Esophagus squamous epithelium (tissue), 5 donors: ENCODE measurements around the gene STARD8. TPM values are rescaled to one million over a fixed set of nuclear protein-coding genes. Genes with fewer than 3 reads are reported as not detected.

ENCODE experiments used
- DNase-seq: peaks from one replicate; lab custom pipeline; 2025; lab: John Stamatoyannopoulos, UW
- H3K27ac ChIP-seq, 4 donors: fragments of 200-600 bp; sonication (generic); one replicate each; pipeline ENCODE4 v1.5.1; 2016 to 2019; ENCODE audit warnings: mild to moderate bottlenecking in 1 of 4
- H3K27me3 ChIP-seq, 4 donors: fragments of 200-600 bp; sonication (generic); 1 replicate in 3 of 4; 2 replicates in 1 of 4; pipeline versions ENCODE4 v1.5.1 to v1.6.0; 2017 to 2021; ENCODE audit warnings: antibody characterized with exemption in 1 of 4
- H3K36me3 ChIP-seq, 3 donors: fragments of 200-600 bp; sonication (generic); one replicate each; pipeline ENCODE4 v1.5.1; 2016 to 2019
- H3K4me1 ChIP-seq, 3 donors: fragments of 200-600 bp; sonication (generic); one replicate each; pipeline ENCODE4 v1.5.1; 2017 to 2019
- H3K4me3 ChIP-seq, 4 donors: fragments of 200-600 bp; sonication (generic); 1 replicate in 3 of 4; 2 replicates in 1 of 4; pipeline ENCODE4 v1.5.1; 2016 to 2019; ENCODE audit warnings: mild to moderate bottlenecking in 2 of 4, moderate library complexity in 1 of 4
- H3K9me3 ChIP-seq, 3 donors: fragments of 200-600 bp; sonication (generic); one replicate each; pipeline ENCODE4 v1.5.1; 2016 to 2019
- POLR2A ChIP-seq, 4 donors: fragments of 450-650 bp; IDR thresholded peaks; one replicate each; pipeline ENCODE4 v1.6.1; 2017; ENCODE audit warnings: antibody characterized with exemption in 4 of 4, mild to moderate bottlenecking in 4 of 4, moderate library complexity in 3 of 4
- WGBS, 2 donors: methylation state at CpG; one replicate each; pipeline ENCODE4 v1.1.5; 2018; 5-methylcytosine and 5-hydroxymethylcytosine counted together
- intact Hi-C: fragments of 100-400 bp; cut with DNase I; formaldehyde crosslinking; loops from one replicate; pipeline ENCODE4 v1.15.0; 2022
- total RNA-seq, 4 donors: library from RNA; depleted of rRNA; stranded (reverse); fragments of >200 nt; gene quantifications; one replicate each; pipeline ENCODE4 v1.1.0, GENCODE V29; 2016
- TF ChIP-seq, protein P1 (sequence below), 6 experiments: fragments of 450-650 bp in 4 of 6; fragments of 200-600 bp in 2 of 6; sonication (generic) in 2 of 6; IDR thresholded peaks; one replicate each; pipeline ENCODE4 v1.5.1; 2016 to 2019; ENCODE audit warnings: antibody characterized with exemption in 6 of 6, mild to moderate bottlenecking in 4 of 6, moderate library complexity in 4 of 6
- donor health status: DM: yes; HTN: yes; CAD: no.

Gene STARD8
- total RNA-seq, 4 donors from 2014 or later: 0.95 to 9.9 (median 2.1) TPM

DNA sequence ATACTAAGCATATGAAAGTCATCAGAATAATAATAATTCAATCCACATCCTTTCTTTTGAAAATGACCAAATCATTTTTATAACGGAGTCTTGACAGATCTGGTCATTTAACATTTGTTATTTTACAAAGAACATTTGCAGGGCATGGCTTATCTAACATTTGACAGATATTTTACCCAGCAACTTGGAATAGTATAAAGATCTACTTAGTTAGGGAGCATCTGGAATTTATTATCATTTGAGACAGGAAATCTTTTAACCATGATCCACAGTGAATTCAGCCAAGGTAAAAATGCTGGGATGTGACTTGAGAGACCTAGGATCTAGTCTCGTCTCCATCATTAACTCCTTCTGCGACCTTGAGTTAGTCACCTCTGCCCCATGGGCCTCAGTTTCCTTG, 22.4 kb downstream of the STARD8 start:
- H3K4me3 ChIP-seq: no peak overlapping the region
- peak overlapping the region in 1 of 4 donors; percentile 59 for H3K27ac ChIP-seq
- no peaks in the 10 kb centered on the region for H3K27me3 ChIP-seq
- H3K9me3 ChIP-seq: no peaks in the 10 kb centered on the region
- WGBS, 2 donors: 68 to 71% methylated on average over 3 of the region's 3 CpGs
- H3K4me1 ChIP-seq: peaks cover 0 to 9% (median 0%) of the 10 kb centered on the region in 3 donors
- no peaks in the 10 kb centered on the region for H3K36me3 ChIP-seq
- DNase-seq: no peak
- TF ChIP-seq, protein P1, sequence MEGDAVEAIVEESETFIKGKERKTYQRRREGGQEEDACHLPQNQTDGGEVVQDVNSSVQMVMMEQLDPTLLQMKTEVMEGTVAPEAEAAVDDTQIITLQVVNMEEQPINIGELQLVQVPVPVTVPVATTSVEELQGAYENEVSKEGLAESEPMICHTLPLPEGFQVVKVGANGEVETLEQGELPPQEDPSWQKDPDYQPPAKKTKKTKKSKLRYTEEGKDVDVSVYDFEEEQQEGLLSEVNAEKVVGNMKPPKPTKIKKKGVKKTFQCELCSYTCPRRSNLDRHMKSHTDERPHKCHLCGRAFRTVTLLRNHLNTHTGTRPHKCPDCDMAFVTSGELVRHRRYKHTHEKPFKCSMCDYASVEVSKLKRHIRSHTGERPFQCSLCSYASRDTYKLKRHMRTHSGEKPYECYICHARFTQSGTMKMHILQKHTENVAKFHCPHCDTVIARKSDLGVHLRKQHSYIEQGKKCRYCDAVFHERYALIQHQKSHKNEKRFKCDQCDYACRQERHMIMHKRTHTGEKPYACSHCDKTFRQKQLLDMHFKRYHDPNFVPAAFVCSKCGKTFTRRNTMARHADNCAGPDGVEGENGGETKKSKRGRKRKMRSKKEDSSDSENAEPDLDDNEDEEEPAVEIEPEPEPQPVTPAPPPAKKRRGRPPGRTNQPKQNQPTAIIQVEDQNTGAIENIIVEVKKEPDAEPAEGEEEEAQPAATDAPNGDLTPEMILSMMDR (IDR thresholded peaks at IDR 0.05): no peak
- no peak for TF ChIP-seq POLR2A (IDR thresholded peaks at IDR 0.05)
- intact Hi-C loops: no loop called here

DNA sequence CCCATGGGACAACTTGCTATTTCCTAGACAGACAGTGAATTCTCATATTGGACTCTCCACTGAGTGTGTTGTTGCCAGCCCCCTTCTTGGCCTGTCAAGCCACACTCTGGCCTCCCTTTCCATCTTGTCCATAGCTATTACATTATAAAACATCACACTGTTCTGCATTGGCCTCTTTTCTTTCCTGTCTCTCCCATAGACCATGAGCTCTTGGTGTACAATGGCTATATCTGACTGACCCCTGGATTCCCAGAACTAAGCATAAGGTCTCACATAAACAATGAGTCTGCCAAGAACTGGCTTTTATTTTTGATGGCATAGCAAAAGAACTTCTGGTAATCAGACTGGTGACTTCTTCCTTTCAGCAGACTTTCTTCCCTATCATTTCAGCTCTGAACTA, 23.8 kb downstream of the STARD8 start:
- H3K27me3 ChIP-seq: no peaks in the 10 kb centered on the region
- no peaks in the 10 kb centered on the region for H3K36me3 ChIP-seq
- H3K4me3 ChIP-seq: no peak overlapping the region
- TF ChIP-seq, protein P1 (IDR thresholded peaks at IDR 0.05): no peak
- no peak for TF ChIP-seq POLR2A (IDR thresholded peaks at IDR 0.05)
- DNase-seq: no peak
- peak overlapping the region in 1 of 4 donors; percentile 59 for H3K27ac ChIP-seq
- H3K9me3 ChIP-seq: no peaks in the 10 kb centered on the region
- intact Hi-C loops: no loop called here
- H3K4me1 ChIP-seq: peaks cover 0 to 9% (median 0%) of the 10 kb centered on the region in 3 donors

DNA sequence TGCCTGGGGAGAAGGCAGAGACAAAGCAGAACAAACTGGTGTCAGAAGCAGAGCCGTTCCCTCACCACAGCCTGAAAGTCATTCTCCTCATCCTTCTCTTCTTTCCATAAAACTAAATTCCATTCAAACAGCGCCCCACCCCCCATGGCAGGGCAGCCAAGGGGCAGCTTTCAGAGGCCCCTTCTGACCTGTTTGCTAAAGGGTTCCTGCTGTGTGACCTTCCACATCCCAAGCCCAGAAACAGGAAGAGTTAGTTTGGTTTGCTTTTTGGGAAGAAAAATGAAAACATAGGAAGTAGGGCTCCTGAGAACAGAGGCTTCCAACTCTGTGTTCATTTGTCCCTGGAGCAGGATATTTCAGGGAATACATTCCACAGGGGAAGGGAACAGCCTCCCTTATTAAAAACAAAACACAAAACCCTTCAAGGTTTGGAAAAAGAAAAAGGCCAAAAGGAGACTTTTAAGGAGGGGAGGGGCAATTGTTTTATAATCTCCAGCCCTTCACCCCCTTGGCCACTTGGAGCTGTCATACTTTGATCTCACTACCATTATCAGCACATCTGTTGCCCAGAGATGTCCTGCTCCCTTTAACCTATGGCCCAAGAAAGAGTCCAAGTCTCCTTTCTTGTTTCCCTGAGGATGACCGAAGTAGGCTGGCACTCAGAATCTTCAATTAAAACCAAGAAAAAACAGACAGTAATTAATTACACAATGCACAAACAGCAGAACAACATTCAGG, 25.3 kb downstream of the STARD8 start:
- Histone ChIP-seq H3K9me3 (no peaks in the 10 kb centered on the region), H3K4me3 (no peak overlapping the region), H3K36me3 (no peaks in the 10 kb centered on the region), H3K4me1 (peaks cover 0 to 9% (median 0%) of the 10 kb centered on the region in 3 donors), H3K27ac (peak overlapping the region in 2 of 4 donors; percentile 59 to 74), H3K27me3 (no peaks in the 10 kb centered on the region)
- no peak for DNase-seq
- TF ChIP-seq, protein P1 (IDR thresholded peaks at IDR 0.05): no peak
- no peak for TF ChIP-seq POLR2A (IDR thresholded peaks at IDR 0.05)
- WGBS, 2 donors: 43% methylated on average over 3 of the region's 3 CpGs; no CpG with 5 or more reads in 1 of the 2 donors
- intact Hi-C loops: no loop called here

DNA sequence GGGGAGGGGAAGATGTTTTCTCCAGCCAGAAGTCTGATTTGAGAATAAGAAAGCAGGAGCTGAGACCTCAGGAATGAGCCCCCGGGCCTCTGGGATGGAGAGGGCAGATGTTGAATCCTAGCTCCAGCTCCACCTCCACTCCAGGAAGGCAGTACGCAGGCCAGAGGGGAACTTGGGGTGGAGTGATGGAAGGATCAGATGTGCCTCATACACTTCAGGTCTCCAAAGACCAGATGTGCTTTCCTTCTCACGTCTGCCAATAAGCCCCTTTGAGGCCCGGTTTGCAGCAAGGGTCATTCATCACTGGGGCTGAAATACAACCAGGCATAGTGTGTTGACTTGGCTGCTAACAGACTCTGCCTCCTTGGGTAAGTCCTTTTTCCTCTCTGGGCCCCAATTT, 28.1 kb downstream of the STARD8 start:
- H3K4me3 ChIP-seq: no peak overlapping the region
- H3K27me3 ChIP-seq: no peaks in the 10 kb centered on the region
- intact Hi-C loops: no loop called here
- no peak for DNase-seq
- no peaks in the 10 kb centered on the region for H3K36me3 ChIP-seq
- TF ChIP-seq, protein P1 (IDR thresholded peaks at IDR 0.05): no peak
- TF ChIP-seq POLR2A (IDR thresholded peaks at IDR 0.05): no peak
- no peaks in the 10 kb centered on the region for H3K9me3 ChIP-seq
- 70 to 100% methylated on average over 1 to 2 of the region's 4 CpGs for WGBS, 2 donors
- peaks cover 0 to 9% (median 0%) of the 10 kb centered on the region in 3 donors for H3K4me1 ChIP-seq
- no peak overlapping the region for H3K27ac ChIP-seq

DNA sequence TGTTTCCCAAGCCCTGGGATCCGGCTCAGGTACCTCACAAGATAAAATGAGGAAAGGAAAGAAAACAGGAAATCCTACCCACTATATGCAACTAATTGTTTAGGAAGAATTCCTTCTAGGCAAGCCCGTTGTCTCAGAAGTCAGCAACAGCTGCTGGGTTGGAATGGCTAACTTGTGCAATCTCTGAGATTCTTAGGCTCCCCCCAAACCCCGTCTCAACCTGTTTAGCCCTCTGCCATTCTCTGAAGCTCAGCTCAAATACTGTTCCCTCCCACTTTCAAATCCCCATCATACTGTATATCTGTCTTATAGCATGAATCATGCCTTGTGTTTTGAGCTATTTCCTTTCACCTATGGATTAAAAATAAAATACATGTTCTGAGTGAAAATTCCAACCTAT, 28.9 kb downstream of the STARD8 start:
- DNase-seq: no peak
- Histone ChIP-seq H3K4me1 (peaks cover 0 to 9% (median 0%) of the 10 kb centered on the region in 3 donors), H3K4me3 (no peak overlapping the region), H3K9me3 (no peaks in the 10 kb centered on the region), H3K36me3 (no peaks in the 10 kb centered on the region), H3K27ac (no peak overlapping the region), H3K27me3 (no peaks in the 10 kb centered on the region)
- TF ChIP-seq, protein P1 (IDR thresholded peaks at IDR 0.05): no peak
- no peak for TF ChIP-seq POLR2A (IDR thresholded peaks at IDR 0.05)
- intact Hi-C loops: no loop called here
- WGBS, 2 donors: 33 to 35% methylated on average over 3 of the region's 3 CpGs
